WTC11 (cell line): ENCODE results near the gene GRIP2. TPM values are rescaled to one million over a fixed set of nuclear protein-coding genes. Genes with fewer than 3 reads are reported as not detected.

ENCODE experiments used
- ATAC-seq: fragments of 200-7000 bp; cut with Tn5 transposase; 2 replicates; pipeline ENCODE4 v1.10.0; 2021; ENCODE audit warnings: mild to moderate bottlenecking, moderate library complexity
- CTCF ChIA-PET: fragments of 300-600 bp; sonication (Branson Sonifier 250); formaldehyde crosslinking; loops from one replicate; lab custom pipeline; 2021; ENCODE audit warnings: antibody characterized with exemption; lab: Charles Lee
- POLR2A ChIA-PET: fragments of 350-600 bp; sonication (Branson Sonifier 250); formaldehyde crosslinking; loops from one replicate; lab custom pipeline; 2021; ENCODE audit warnings: antibody characterized with exemption; lab: Charles Lee
- DNase-seq: peaks from one replicate; pipeline ENCODE4 v3.0.0; 2021; ENCODE audit warnings: low spot score
- H3K27ac Mint-ChIP-seq: 2 replicates; pipeline ENCODE4 v1.8.0; 2021; ENCODE audit warnings: mixed read lengths
- H3K27me3 Mint-ChIP-seq: 2 replicates; pipeline ENCODE4 v1.8.0; 2021; ENCODE audit warnings: low read depth, mild to moderate bottlenecking, moderate library complexity, mixed read lengths
- H3K36me3 Mint-ChIP-seq: 2 replicates; pipeline ENCODE4 v1.8.0; 2021; ENCODE audit warnings: mixed read lengths
- H3K4me1 Mint-ChIP-seq: 2 replicates; pipeline ENCODE4 v1.8.0; 2022; ENCODE audit warnings: mixed read lengths
- H3K4me3 Mint-ChIP-seq: 2 replicates; pipeline ENCODE4 v1.8.0; 2021; ENCODE audit warnings: mild to moderate bottlenecking, moderate library complexity, mixed read lengths
- H3K9me3 Mint-ChIP-seq: 2 replicates; pipeline ENCODE4 v1.8.0; 2021; ENCODE audit warnings: mixed read lengths
- CREM ChIP-seq: sonication (generic); formaldehyde crosslinking; IDR thresholded peaks from 2 replicates; pipeline ENCODE4 v1.8.1; 2022; ENCODE audit warnings: mild to moderate bottlenecking, missing genetic modification reagents, moderate library complexity
- FOXP1 ChIP-seq: sonication (generic); formaldehyde crosslinking; IDR thresholded peaks from 2 replicates; pipeline ENCODE4 v1.8.0; 2022; ENCODE audit warnings: missing genetic modification reagents, mild to moderate bottlenecking, moderate library complexity, borderline replicate concordance
- GRHL2 ChIP-seq: fragments of 250-450 bp; sonication (Bioruptor Pico); IDR thresholded peaks from 2 replicates; pipeline ENCODE4 v1.8.0; 2022; ENCODE audit warnings: mild to moderate bottlenecking, moderate library complexity; ENCODE audit not compliant: insufficient replicate concordance, severe bottlenecking
- KAT7 ChIP-seq: sonication (generic); formaldehyde crosslinking; IDR thresholded peaks from 2 replicates; pipeline ENCODE4 v1.8.1; 2023; ENCODE audit warnings: missing genetic modification reagents, mild to moderate bottlenecking, borderline replicate concordance
- NFE2L1 ChIP-seq: sonication (generic); formaldehyde crosslinking; IDR thresholded peaks from 2 replicates; pipeline ENCODE4 v1.8.1; 2023; ENCODE audit warnings: missing genetic modification reagents
- NR2C2 ChIP-seq: sonication (generic); formaldehyde crosslinking; IDR thresholded peaks from 2 replicates; pipeline ENCODE4 v1.8.0; 2022; ENCODE audit warnings: mild to moderate bottlenecking, missing genetic modification reagents
- ZBTB21 ChIP-seq: sonication (generic); formaldehyde crosslinking; IDR thresholded peaks from 2 replicates; pipeline ENCODE4 v1.8.1; 2023; ENCODE audit warnings: mild to moderate bottlenecking, missing genetic modification reagents, borderline replicate concordance
- ZNF263 ChIP-seq: sonication (generic); formaldehyde crosslinking; IDR thresholded peaks from 2 replicates; pipeline ENCODE4 v1.8.1; 2022; ENCODE audit warnings: low read depth, mild to moderate bottlenecking, moderate library complexity, missing genetic modification reagents
- ZNF423 ChIP-seq: fragments of 250-450 bp; sonication (Bioruptor Pico); IDR thresholded peaks from 2 replicates; pipeline ENCODE4 v2.1.2; 2022; ENCODE audit warnings: mild to moderate bottlenecking, moderate library complexity
- ZNF671 ChIP-seq: fragments of 250-450 bp; sonication (Bioruptor Pico); IDR thresholded peaks from 2 replicates; pipeline ENCODE4 v1.8.0; 2021; ENCODE audit warnings: mild to moderate bottlenecking
- total RNA-seq: library from RNA; stranded (reverse); gene quantifications from 3 replicates; pipeline ENCODE4 v1.2.3, GENCODE V29; 2021
- TF ChIP-seq, protein P1 (sequence below): sonication (generic); formaldehyde crosslinking; IDR thresholded peaks from 2 replicates; pipeline ENCODE4 v1.8.0; 2022; ENCODE audit warnings: mild to moderate bottlenecking, missing genetic modification reagents
- TF ChIP-seq, protein P2 (sequence below): fragments of 250-450 bp; sonication (Bioruptor Pico); IDR thresholded peaks from 2 replicates; pipeline ENCODE4 v1.9.0; 2021; ENCODE audit warnings: mild to moderate bottlenecking
- TF ChIP-seq, protein P3 (sequence below): sonication (generic); formaldehyde crosslinking; IDR thresholded peaks from 2 replicates; pipeline ENCODE4 v1.8.0; 2022; ENCODE audit warnings: mild to moderate bottlenecking, missing genetic modification reagents
- TF ChIP-seq, protein P4 (sequence below): fragments of 250-450 bp; sonication (Bioruptor Pico); conservative IDR thresholded peaks from 2 replicates; pipeline ENCODE4 v1.9.0; 2021; ENCODE audit warnings: mild to moderate bottlenecking
- TF ChIP-seq, protein P5 (sequence below): sonication (generic); formaldehyde crosslinking; IDR thresholded peaks from 2 replicates; pipeline ENCODE4 v1.8.1; 2023; ENCODE audit warnings: mild to moderate bottlenecking, missing genetic modification reagents
- TF ChIP-seq, protein P6 (sequence below): sonication (generic); formaldehyde crosslinking; IDR thresholded peaks from 2 replicates; pipeline ENCODE4 v1.8.1; 2022; ENCODE audit warnings: low read depth, missing genetic modification reagents, borderline replicate concordance
- TF ChIP-seq, protein P7 (sequence below): sonication (generic); formaldehyde crosslinking; IDR thresholded peaks from 2 replicates; pipeline ENCODE4 v1.8.1; 2023; ENCODE audit warnings: mild to moderate bottlenecking, missing genetic modification reagents
- TF ChIP-seq, protein P8 (sequence below): sonication (generic); formaldehyde crosslinking; IDR thresholded peaks from 2 replicates; pipeline ENCODE4 v1.8.1; 2022; ENCODE audit warnings: low read depth, mild to moderate bottlenecking, moderate library complexity, missing genetic modification reagents, borderline replicate concordance

The GRIP2 gene
- total RNA-seq, 1 experiment from 2014 or later: 12.0 TPM

DNA sequence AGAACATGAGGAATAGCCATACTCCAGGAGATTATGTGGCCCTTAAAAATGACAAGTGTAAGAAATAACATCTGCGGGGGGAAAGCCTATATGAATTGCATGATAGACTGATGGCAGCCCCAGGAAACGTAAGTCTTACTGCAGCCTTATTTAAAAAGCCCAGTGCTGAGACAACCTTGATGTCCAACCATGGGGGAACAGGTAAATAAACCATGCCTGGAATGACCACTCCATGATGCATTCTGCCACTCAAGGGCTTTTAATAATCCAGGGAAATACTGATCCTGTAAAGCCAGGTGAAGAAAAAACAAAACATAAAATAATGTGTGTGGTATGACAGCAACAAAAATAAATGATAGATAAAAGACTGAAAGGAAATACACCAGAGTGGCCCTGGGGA is 46.5 kb upstream of the GRIP2 start (continued):
- TF ChIP-seq, protein P1, sequence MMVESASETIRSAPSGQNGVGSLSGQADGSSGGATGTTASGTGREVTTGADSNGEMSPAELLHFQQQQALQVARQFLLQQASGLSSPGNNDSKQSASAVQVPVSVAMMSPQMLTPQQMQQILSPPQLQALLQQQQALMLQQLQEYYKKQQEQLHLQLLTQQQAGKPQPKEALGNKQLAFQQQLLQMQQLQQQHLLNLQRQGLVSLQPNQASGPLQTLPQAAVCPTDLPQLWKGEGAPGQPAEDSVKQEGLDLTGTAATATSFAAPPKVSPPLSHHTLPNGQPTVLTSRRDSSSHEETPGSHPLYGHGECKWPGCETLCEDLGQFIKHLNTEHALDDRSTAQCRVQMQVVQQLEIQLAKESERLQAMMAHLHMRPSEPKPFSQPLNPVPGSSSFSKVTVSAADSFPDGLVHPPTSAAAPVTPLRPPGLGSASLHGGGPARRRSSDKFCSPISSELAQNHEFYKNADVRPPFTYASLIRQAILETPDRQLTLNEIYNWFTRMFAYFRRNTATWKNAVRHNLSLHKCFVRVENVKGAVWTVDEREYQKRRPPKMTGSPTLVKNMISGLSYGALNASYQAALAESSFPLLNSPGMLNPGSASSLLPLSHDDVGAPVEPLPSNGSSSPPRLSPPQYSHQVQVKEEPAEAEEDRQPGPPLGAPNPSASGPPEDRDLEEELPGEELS: no peak
- TF ChIP-seq ZNF423: no peak
- TF ChIP-seq NR2C2 (CRISPR knock-in tag): no peak
- TF ChIP-seq ZBTB21: no peak
- TF ChIP-seq, protein P2, sequence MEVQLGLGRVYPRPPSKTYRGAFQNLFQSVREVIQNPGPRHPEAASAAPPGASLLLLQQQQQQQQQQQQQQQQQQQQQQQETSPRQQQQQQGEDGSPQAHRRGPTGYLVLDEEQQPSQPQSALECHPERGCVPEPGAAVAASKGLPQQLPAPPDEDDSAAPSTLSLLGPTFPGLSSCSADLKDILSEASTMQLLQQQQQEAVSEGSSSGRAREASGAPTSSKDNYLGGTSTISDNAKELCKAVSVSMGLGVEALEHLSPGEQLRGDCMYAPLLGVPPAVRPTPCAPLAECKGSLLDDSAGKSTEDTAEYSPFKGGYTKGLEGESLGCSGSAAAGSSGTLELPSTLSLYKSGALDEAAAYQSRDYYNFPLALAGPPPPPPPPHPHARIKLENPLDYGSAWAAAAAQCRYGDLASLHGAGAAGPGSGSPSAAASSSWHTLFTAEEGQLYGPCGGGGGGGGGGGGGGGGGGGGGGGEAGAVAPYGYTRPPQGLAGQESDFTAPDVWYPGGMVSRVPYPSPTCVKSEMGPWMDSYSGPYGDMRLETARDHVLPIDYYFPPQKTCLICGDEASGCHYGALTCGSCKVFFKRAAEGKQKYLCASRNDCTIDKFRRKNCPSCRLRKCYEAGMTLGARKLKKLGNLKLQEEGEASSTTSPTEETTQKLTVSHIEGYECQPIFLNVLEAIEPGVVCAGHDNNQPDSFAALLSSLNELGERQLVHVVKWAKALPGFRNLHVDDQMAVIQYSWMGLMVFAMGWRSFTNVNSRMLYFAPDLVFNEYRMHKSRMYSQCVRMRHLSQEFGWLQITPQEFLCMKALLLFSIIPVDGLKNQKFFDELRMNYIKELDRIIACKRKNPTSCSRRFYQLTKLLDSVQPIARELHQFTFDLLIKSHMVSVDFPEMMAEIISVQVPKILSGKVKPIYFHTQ (CRISPR knock-in tag): no peak
- TF ChIP-seq ZNF671: no peak

DNA sequence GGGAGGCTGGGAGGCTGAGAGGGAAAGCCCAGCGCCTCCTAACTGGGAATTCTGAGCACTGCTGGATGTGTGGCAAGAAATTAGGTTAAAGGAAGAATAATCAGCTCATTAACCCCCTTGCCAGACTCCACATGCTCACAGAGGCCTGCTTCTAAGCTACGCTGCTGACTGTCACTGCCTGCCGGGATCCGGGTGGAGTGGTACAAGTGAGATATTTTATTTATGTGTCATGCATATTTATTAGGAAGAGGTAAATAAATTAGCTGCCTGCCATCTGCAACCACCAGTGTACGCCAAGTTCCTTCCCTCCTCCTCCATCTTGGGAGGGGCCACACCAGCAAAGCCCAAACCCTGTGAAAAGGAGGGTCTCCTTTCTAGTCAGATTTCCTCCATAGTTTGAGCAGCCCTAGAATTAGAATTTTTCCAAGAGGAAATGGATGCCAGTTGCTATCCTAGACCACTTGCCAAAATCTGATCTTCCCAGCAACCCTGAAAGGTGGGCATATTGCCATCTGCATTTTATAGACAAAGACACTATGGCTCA is 43.5 kb upstream of the GRIP2 start:
- ChIA-PET CTCF (interaction anchor here (0.7 to 1.4 kb wide), 3 partner anchors 34 to 380 kb away, joined by 3 read pairs; no protein-coding TSS in a partner anchor), POLR2A (interaction anchor here (1.6 kb wide), 1 partner anchor 13 kb away, joined by 3 read pairs; no protein-coding TSS in a partner anchor)
- no peaks in the 10 kb centered on the region for H3K36me3 Mint-ChIP-seq
- no peaks in the 10 kb centered on the region for H3K27me3 Mint-ChIP-seq
- no peak overlapping the region for H3K27ac Mint-ChIP-seq
- no peak overlapping the region for H3K4me3 Mint-ChIP-seq
- TF ChIP-seq ZNF263 (CRISPR knock-in tag): no peak
- TF ChIP-seq, protein P3, sequence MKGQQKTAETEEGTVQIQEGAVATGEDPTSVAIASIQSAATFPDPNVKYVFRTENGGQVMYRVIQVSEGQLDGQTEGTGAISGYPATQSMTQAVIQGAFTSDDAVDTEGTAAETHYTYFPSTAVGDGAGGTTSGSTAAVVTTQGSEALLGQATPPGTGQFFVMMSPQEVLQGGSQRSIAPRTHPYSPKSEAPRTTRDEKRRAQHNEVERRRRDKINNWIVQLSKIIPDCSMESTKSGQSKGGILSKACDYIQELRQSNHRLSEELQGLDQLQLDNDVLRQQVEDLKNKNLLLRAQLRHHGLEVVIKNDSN (CRISPR knock-in tag): no peak
- no peaks in the 10 kb centered on the region for H3K9me3 Mint-ChIP-seq
- ATAC-seq: no peak
- peaks cover 3% of the 10 kb centered on the region for H3K4me1 Mint-ChIP-seq
- no peak for DNase-seq

DNA sequence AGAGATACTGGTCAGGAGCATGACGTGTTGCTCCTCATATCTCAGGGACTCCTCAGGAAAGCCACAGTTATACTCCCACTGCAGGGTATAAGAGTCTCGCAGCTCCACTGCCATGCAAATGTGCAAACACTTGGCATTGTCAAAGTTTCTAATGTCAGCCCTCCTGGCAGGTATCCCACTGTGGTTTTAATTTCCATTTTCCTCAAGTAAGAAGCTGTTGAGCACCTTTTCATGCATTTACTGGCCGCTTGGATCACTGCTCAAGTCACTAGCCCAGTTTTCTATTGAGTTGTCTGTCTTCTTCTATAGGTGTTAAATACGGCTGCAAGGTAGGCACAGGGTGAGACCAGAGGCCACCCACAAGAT is 41.9 kb upstream of the GRIP2 start:
- Mint-ChIP-seq H3K36me3 (no peaks in the 10 kb centered on the region), H3K4me1 (peaks cover 3% of the 10 kb centered on the region), H3K4me3 (no peak overlapping the region), H3K27ac (no peak overlapping the region), H3K9me3 (no peaks in the 10 kb centered on the region), H3K27me3 (no peaks in the 10 kb centered on the region)
- no peak for ATAC-seq
- CTCF ChIA-PET: interaction anchor here (0.7 to 1.8 kb wide), 3 partner anchors 20 to 379 kb away, joined by 3 to 7 read pairs (median 4); no protein-coding TSS in a partner anchor
- DNase-seq: no peak
- POLR2A ChIA-PET: interaction anchor here (1.1 kb wide), 1 partner anchor 10 kb away, joined by 3 read pairs; no protein-coding TSS in a partner anchor
- TF ChIP-seq ZBTB21: no peak
- no peak for TF ChIP-seq KAT7 (CRISPR knock-in tag)
- TF ChIP-seq ZNF263 (CRISPR knock-in tag): no peak
- TF ChIP-seq ZNF671: no peak
- TF ChIP-seq, protein P4, sequence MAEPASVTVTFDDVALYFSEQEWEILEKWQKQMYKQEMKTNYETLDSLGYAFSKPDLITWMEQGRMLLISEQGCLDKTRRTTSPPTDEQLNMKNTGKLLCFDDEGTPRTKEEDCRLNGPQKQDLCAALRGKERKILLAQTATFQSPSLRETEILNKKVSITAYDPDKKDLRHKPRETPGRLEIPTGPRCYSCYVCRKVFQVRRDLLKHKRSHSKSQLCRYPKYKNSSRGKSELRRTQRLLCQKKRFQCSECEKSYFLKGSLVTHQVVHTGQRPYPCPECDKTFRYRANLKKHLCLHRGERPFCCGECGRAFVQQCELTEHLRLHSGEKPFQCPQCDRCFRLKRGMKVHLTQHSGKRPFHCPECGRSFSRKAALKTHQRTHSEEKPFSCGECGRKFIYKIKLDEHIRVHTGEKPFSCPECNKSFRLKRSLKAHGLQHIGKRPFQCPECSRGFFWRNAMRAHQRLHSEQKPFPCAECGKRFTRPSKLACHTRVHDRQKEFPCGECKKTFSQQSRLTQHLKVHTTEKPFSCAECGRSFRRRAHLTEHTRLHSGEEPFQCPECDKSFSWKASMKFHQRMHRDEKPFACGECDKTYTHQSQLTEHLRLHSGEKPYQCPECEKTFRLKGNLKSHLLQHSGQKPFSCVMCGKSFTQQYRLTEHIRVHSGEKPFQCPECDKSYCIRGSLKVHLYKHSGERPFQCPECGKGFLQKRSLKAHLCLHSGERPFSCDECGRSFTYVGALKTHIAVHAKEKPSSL (CRISPR knock-in tag): no peak
- no peak for TF ChIP-seq CREM
- TF ChIP-seq GRHL2: no peak
- no peak for TF ChIP-seq NFE2L1 (CRISPR knock-in tag)
- TF ChIP-seq, protein P5, sequence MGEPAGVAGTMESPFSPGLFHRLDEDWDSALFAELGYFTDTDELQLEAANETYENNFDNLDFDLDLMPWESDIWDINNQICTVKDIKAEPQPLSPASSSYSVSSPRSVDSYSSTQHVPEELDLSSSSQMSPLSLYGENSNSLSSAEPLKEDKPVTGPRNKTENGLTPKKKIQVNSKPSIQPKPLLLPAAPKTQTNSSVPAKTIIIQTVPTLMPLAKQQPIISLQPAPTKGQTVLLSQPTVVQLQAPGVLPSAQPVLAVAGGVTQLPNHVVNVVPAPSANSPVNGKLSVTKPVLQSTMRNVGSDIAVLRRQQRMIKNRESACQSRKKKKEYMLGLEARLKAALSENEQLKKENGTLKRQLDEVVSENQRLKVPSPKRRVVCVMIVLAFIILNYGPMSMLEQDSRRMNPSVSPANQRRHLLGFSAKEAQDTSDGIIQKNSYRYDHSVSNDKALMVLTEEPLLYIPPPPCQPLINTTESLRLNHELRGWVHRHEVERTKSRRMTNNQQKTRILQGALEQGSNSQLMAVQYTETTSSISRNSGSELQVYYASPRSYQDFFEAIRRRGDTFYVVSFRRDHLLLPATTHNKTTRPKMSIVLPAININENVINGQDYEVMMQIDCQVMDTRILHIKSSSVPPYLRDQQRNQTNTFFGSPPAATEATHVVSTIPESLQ (CRISPR knock-in tag): no peak
- TF ChIP-seq, protein P6, sequence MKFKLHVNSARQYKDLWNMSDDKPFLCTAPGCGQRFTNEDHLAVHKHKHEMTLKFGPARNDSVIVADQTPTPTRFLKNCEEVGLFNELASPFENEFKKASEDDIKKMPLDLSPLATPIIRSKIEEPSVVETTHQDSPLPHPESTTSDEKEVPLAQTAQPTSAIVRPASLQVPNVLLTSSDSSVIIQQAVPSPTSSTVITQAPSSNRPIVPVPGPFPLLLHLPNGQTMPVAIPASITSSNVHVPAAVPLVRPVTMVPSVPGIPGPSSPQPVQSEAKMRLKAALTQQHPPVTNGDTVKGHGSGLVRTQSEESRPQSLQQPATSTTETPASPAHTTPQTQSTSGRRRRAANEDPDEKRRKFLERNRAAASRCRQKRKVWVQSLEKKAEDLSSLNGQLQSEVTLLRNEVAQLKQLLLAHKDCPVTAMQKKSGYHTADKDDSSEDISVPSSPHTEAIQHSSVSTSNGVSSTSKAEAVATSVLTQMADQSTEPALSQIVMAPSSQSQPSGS (CRISPR knock-in tag): no peak
- TF ChIP-seq, protein P7, sequence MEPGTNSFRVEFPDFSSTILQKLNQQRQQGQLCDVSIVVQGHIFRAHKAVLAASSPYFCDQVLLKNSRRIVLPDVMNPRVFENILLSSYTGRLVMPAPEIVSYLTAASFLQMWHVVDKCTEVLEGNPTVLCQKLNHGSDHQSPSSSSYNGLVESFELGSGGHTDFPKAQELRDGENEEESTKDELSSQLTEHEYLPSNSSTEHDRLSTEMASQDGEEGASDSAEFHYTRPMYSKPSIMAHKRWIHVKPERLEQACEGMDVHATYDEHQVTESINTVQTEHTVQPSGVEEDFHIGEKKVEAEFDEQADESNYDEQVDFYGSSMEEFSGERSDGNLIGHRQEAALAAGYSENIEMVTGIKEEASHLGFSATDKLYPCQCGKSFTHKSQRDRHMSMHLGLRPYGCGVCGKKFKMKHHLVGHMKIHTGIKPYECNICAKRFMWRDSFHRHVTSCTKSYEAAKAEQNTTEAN (CRISPR knock-in tag): no peak
- TF ChIP-seq FOXP1 (CRISPR knock-in tag): no peak
- TF ChIP-seq, protein P8, sequence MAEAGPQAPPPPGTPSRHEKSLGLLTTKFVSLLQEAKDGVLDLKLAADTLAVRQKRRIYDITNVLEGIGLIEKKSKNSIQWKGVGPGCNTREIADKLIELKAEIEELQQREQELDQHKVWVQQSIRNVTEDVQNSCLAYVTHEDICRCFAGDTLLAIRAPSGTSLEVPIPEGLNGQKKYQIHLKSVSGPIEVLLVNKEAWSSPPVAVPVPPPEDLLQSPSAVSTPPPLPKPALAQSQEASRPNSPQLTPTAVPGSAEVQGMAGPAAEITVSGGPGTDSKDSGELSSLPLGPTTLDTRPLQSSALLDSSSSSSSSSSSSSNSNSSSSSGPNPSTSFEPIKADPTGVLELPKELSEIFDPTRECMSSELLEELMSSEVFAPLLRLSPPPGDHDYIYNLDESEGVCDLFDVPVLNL (CRISPR knock-in tag): no peak
